ENCODE measurements around the gene ENTPD8. TPM values are rescaled to one million over a fixed set of nuclear protein-coding genes. Genes with fewer than 3 reads are reported as not detected.

ENTPD8 gene
- total RNA-seq, 1 donor from 2014 or later = 0.21 TPM

- H3K36me3 Mint-ChIP-seq (ENCODE audit: low read depth, unreplicated experiment) = peaks cover 5% of the 10 kb centered on the region
- no peak for TF ChIP-seq CTCF (IDR thresholded peaks at IDR 0.05; ENCODE audit: unreplicated experiment)
- DNase-seq (ENCODE audit: low spot score) = no peak
Measured at GRCh38 chr9:137416563-137417151, 24.5 kb downstream of the ENTPD8 start.

GRCh38 chr9:137416006-137416562 lies 25.1 kb downstream of the ENTPD8 start:
- DNase-seq (ENCODE audit: low spot score) = no peak
- H3K27ac Mint-ChIP-seq (ENCODE audit: unreplicated experiment) = no peak overlapping the region
- no peaks in the 10 kb centered on the region for H3K27me3 Mint-ChIP-seq (ENCODE audit: unreplicated experiment)
- no peaks in the 10 kb centered on the region for H3K4me1 Mint-ChIP-seq (ENCODE audit: unreplicated experiment)
- H3K9me3 Mint-ChIP-seq (ENCODE audit: unreplicated experiment) = no peaks in the 10 kb centered on the region
- peaks cover 5% of the 10 kb centered on the region for H3K36me3 Mint-ChIP-seq (ENCODE audit: low read depth, unreplicated experiment)
- no peak for TF ChIP-seq CTCF (IDR thresholded peaks at IDR 0.05; ENCODE audit: unreplicated experiment)
- H3K4me3 Mint-ChIP-seq (ENCODE audit: unreplicated experiment) = no peak overlapping the region

More at GRCh38 chr9:137416563-137417151, 24.5 kb downstream of the ENTPD8 start:
- Mint-ChIP-seq H3K27ac (ENCODE audit: unreplicated experiment) (no peak overlapping the region), H3K4me3 (ENCODE audit: unreplicated experiment) (no peak overlapping the region), H3K9me3 (ENCODE audit: unreplicated experiment) (no peaks in the 10 kb centered on the region), H3K4me1 (ENCODE audit: unreplicated experiment) (no peaks in the 10 kb centered on the region), H3K27me3 (ENCODE audit: unreplicated experiment) (no peaks in the 10 kb centered on the region)

GRCh38 chr9:137415451-137415850 lies 25.7 kb downstream of the ENTPD8 start:
- H3K4me1 Mint-ChIP-seq (ENCODE audit: unreplicated experiment) = no peaks in the 10 kb centered on the region
- H3K4me3 Mint-ChIP-seq (ENCODE audit: unreplicated experiment) = no peak overlapping the region
- H3K27ac Mint-ChIP-seq (ENCODE audit: unreplicated experiment) = no peak overlapping the region
- no peak for DNase-seq (ENCODE audit: low spot score)
- H3K36me3 Mint-ChIP-seq (ENCODE audit: low read depth, unreplicated experiment) = peaks cover 5% of the 10 kb centered on the region
- TF ChIP-seq CTCF (IDR thresholded peaks at IDR 0.05; ENCODE audit: unreplicated experiment) = no peak
- no peaks in the 10 kb centered on the region for H3K27me3 Mint-ChIP-seq (ENCODE audit: unreplicated experiment)
- no peaks in the 10 kb centered on the region for H3K9me3 Mint-ChIP-seq (ENCODE audit: unreplicated experiment)

- no peaks in the 10 kb centered on the region for H3K27me3 Mint-ChIP-seq (ENCODE audit: unreplicated experiment)
- no peak for TF ChIP-seq CTCF (IDR thresholded peaks at IDR 0.05; ENCODE audit: unreplicated experiment)
- no peak overlapping the region for H3K27ac Mint-ChIP-seq (ENCODE audit: unreplicated experiment)
- H3K4me3 Mint-ChIP-seq (ENCODE audit: unreplicated experiment) = no peak overlapping the region
- peaks cover 5% of the 10 kb centered on the region for H3K36me3 Mint-ChIP-seq (ENCODE audit: low read depth, unreplicated experiment)
- no peak for DNase-seq (ENCODE audit: low spot score)
- H3K9me3 Mint-ChIP-seq (ENCODE audit: unreplicated experiment) = no peaks in the 10 kb centered on the region
- H3K4me1 Mint-ChIP-seq (ENCODE audit: unreplicated experiment) = no peaks in the 10 kb centered on the region
Measured at GRCh38 chr9:137412431-137412830, 28.7 kb downstream of the ENTPD8 start.

GRCh38 chr9:137411645-137412380 lies 29.3 kb downstream of the ENTPD8 start:
- Mint-ChIP-seq H3K36me3 (ENCODE audit: low read depth, unreplicated experiment) (peaks cover 5% of the 10 kb centered on the region), H3K27ac (ENCODE audit: unreplicated experiment) (no peak overlapping the region), H3K4me3 (ENCODE audit: unreplicated experiment) (no peak overlapping the region), H3K9me3 (ENCODE audit: unreplicated experiment) (no peaks in the 10 kb centered on the region), H3K27me3 (ENCODE audit: unreplicated experiment) (no peaks in the 10 kb centered on the region), H3K4me1 (ENCODE audit: unreplicated experiment) (no peaks in the 10 kb centered on the region)
- no peak for DNase-seq (ENCODE audit: low spot score)
- no peak for TF ChIP-seq CTCF (IDR thresholded peaks at IDR 0.05; ENCODE audit: unreplicated experiment)
